CD4-positive, alpha-beta T cell (primary cell): ENCODE results near the gene CHRM4. TPM values are rescaled to one million over a fixed set of nuclear protein-coding genes. Genes with fewer than 3 reads are reported as not detected.

Source experiments
- ATAC-seq: fragments of 200-7000 bp; cut with Tn5 transposase; one replicate; pipeline ENCODE4 v1.10.0; 2022; ENCODE audit warnings: mild to moderate bottlenecking; ENCODE audit not compliant: poor library complexity
- CTCF ChIA-PET: fragments of 350-600 bp; sonication (Branson Sonifier 250); formaldehyde crosslinking; loops from one replicate; lab custom pipeline; 2021; ENCODE audit warnings: antibody characterized with exemption, inconsistent platforms; lab: Charles Lee
- POLR2A ChIA-PET: fragments of 350-600 bp; sonication (Branson Sonifier 250); formaldehyde crosslinking; loops from one replicate; lab custom pipeline; 2021; ENCODE audit warnings: antibody characterized with exemption, inconsistent platforms; lab: Charles Lee
- DNase-seq, 14 experiments: peaks; one replicate each; pipeline ENCODE4 v3.0.0-alpha.2; 2013 to 2020; ENCODE audit warnings: mixed read lengths in 2 of 14
- H3K27ac ChIP-seq, 2 donors: one replicate each; pipeline versions ENCODE4 v1.5.1 to v1.7.0; 2013; ENCODE audit warnings: low read length in 2 of 2, low read depth in 1 of 2, mild to moderate bottlenecking in 1 of 2
- H3K27me3 ChIP-seq, 2 experiments: 1 replicate in 1 of 2; 2 replicates in 1 of 2; pipeline versions ENCODE4 v1.6.1 to v1.7.0; 2013; ENCODE audit warnings: low read length in 2 of 2, control low read depth in 1 of 2, mild to moderate bottlenecking in 1 of 2, moderate library complexity in 1 of 2; ENCODE audit not compliant: insufficient read depth in 2 of 2, control insufficient read depth in 1 of 2
- H3K36me3 ChIP-seq: one replicate; pipeline ENCODE4 v1.6.1; 2013; ENCODE audit warnings: low read length, control low read depth; ENCODE audit not compliant: insufficient read depth
- H3K4me1 ChIP-seq: one replicate; pipeline ENCODE4 v1.6.1; 2013; ENCODE audit warnings: low read length, control low read depth; ENCODE audit not compliant: insufficient read depth
- H3K4me3 ChIP-seq: one replicate; pipeline ENCODE4 v1.5.1; 2013; ENCODE audit warnings: mild to moderate bottlenecking, low read length, moderate library complexity
- H3K9me3 ChIP-seq, 2 experiments: 1 replicate in 1 of 2; 2 replicates in 1 of 2; pipeline versions ENCODE4 v1.6.1 to v1.7.0; 2013; ENCODE audit warnings: low read length in 2 of 2, mild to moderate bottlenecking in 2 of 2, control low read depth in 1 of 2, moderate library complexity in 1 of 2; ENCODE audit not compliant: control insufficient read depth in 1 of 2, insufficient read depth in 1 of 2
- H3K27ac Mint-ChIP-seq: one replicate; pipeline ENCODE4 v1.8.0; 2020; ENCODE audit warnings: mixed read lengths
- H3K27me3 Mint-ChIP-seq: one replicate; pipeline ENCODE4 v1.8.0; 2021; ENCODE audit warnings: mixed read lengths
- H3K36me3 Mint-ChIP-seq: one replicate; pipeline ENCODE4 v1.8.0; 2021; ENCODE audit warnings: low read depth, mixed read lengths
- H3K4me1 Mint-ChIP-seq: one replicate; pipeline ENCODE4 v1.8.0; 2021; ENCODE audit warnings: low read depth, mixed read lengths
- H3K4me3 Mint-ChIP-seq: one replicate; pipeline ENCODE4 v1.8.0; 2020; ENCODE audit warnings: mild to moderate bottlenecking, mixed read lengths
- H3K9me3 Mint-ChIP-seq: one replicate; pipeline ENCODE4 v1.8.0; 2020; ENCODE audit warnings: mixed read lengths
- CTCF ChIP-seq: fragments of 200-600 bp; IDR thresholded peaks from one replicate; pipeline ENCODE4 v1.8.0; 2022; ENCODE audit warnings: antibody characterized with exemption, mild to moderate bottlenecking
- intact Hi-C, 2 experiments: fragments of 100-400 bp; cut with DNase I in 1 of 2; cut with micrococcal nuclease in 1 of 2; formaldehyde crosslinking; loops; one replicate each; pipeline versions ENCODE4 v1.15.1 to v1.9.0; 2023 to 2025; cut with DNase I, micrococcal nuclease
- total RNA-seq, 174 experiments: library from RNA in 2 of 174; stranded (reverse) in 2 of 174; gene quantifications; one replicate each; pipeline ENCODE4 v1.2.3 and lab custom pipeline; 2021 to 2026

The CHRM4 gene
- total RNA-seq, 2 experiments from 2014 or later: 3.2 to 3.7 TPM

- H3K4me1 ChIP-seq: peaks cover 61% of the 10 kb centered on the region
- DNase-seq: peak; percentile 62 to 88 (median 74)
- H3K27ac Mint-ChIP-seq: peak overlapping the region; percentile 49
- no peaks in the 10 kb centered on the region for H3K9me3 Mint-ChIP-seq
- H3K36me3 Mint-ChIP-seq: peaks cover 69% of the 10 kb centered on the region
- H3K27me3 Mint-ChIP-seq: no peaks in the 10 kb centered on the region
- ChIA-PET POLR2A (interaction anchor here (0.8 to 4.4 kb wide), 3 partner anchors 13 to 19 kb away, joined by 5 to 25 read pairs (median 11); partner anchors contain the start of gene DGKZ), CTCF (interaction anchor here (0.7 to 5.3 kb wide), 6 partner anchors 9 to 124 kb away, joined by 3 to 34 read pairs (median 4); partner anchors contain the start of gene DGKZ)
- peaks cover 83% of the 10 kb centered on the region for H3K36me3 ChIP-seq
- no peaks in the 10 kb centered on the region for H3K9me3 ChIP-seq
- peak; percentile 97 for TF ChIP-seq CTCF
- no peaks in the 10 kb centered on the region for H3K27me3 ChIP-seq
- H3K4me1 Mint-ChIP-seq: peaks cover 55% of the 10 kb centered on the region
- intact Hi-C loops: loop anchor here (1.0 to 5.0 kb wide), 8 partner anchors 15 to 170 kb away; partner anchors contain the start of gene DGKZ (in 1 of the 2)
- no peak overlapping the region for H3K27ac ChIP-seq
- H3K4me3 Mint-ChIP-seq: no peak overlapping the region
- peak; percentile 88 for ATAC-seq
- no peak overlapping the region for H3K4me3 ChIP-seq
These were observed 24.2 kb downstream of the CHRM4 start for GRCh38 chr11:46367244-46367915.

GRCh38 chr11:46366661-46367161 lies 24.9 kb downstream of the CHRM4 start:
- Histone ChIP-seq H3K4me1 (peaks cover 68% of the 10 kb centered on the region), H3K36me3 (peaks cover 82% of the 10 kb centered on the region), H3K4me3 (no peak overlapping the region), H3K27me3 (no peaks in the 10 kb centered on the region), H3K27ac (no peak overlapping the region), H3K9me3 (no peaks in the 10 kb centered on the region)
- no peak for ATAC-seq
- Mint-ChIP-seq H3K27ac (no peak overlapping the region), H3K9me3 (no peaks in the 10 kb centered on the region), H3K27me3 (no peaks in the 10 kb centered on the region), H3K4me1 (peaks cover 60% of the 10 kb centered on the region), H3K4me3 (no peak overlapping the region), H3K36me3 (peaks cover 62% of the 10 kb centered on the region)
- no peak for TF ChIP-seq CTCF
- POLR2A ChIA-PET: interaction anchor here (0.8 to 4.4 kb wide), 3 partner anchors 13 to 18 kb away, joined by 5 to 25 read pairs (median 11); partner anchors contain the start of gene DGKZ
- CTCF ChIA-PET: interaction anchor here (0.8 to 5.3 kb wide), 5 partner anchors 9 to 124 kb away, joined by 3 to 34 read pairs (median 5); partner anchors contain the start of gene DGKZ
- intact Hi-C loops: loop anchor here (1.0 to 5.0 kb wide), 8 partner anchors 14 to 171 kb away; partner anchors contain the start of gene DGKZ (in 1 of the 2)
- DNase-seq: no peak

- Histone ChIP-seq H3K4me1 (peaks cover 72% of the 10 kb centered on the region), H3K27me3 (no peaks in the 10 kb centered on the region), H3K9me3 (no peaks in the 10 kb centered on the region), H3K36me3 (peaks cover 77% of the 10 kb centered on the region), H3K27ac (no peak overlapping the region), H3K4me3 (no peak overlapping the region)
- POLR2A ChIA-PET: interaction anchor here (0.6 to 4.4 kb wide), 4 partner anchors 14 to 85 kb away, joined by 3 to 25 read pairs (median 8); partner anchors contain the start of gene DGKZ
- no peaks in the 10 kb centered on the region for H3K27me3 Mint-ChIP-seq
- no peaks in the 10 kb centered on the region for H3K9me3 Mint-ChIP-seq
- peaks cover 58% of the 10 kb centered on the region for H3K36me3 Mint-ChIP-seq
- DNase-seq: no peak
- peaks cover 65% of the 10 kb centered on the region for H3K4me1 Mint-ChIP-seq
- CTCF ChIA-PET: interaction anchor here (1.1 to 5.3 kb wide), 3 partner anchors 9 to 18 kb away, joined by 3 to 34 read pairs (median 32); partner anchors contain the start of gene DGKZ
- no peak for TF ChIP-seq CTCF
- no peak overlapping the region for H3K4me3 Mint-ChIP-seq
- no peak for ATAC-seq
- no peak overlapping the region for H3K27ac Mint-ChIP-seq
- intact Hi-C loops: loop anchor here (2.0 to 5.0 kb wide), 5 partner anchors 49 to 171 kb away; no protein-coding TSS in a partner anchor
These were observed 25.3 kb downstream of the CHRM4 start for GRCh38 chr11:46366260-46366659.
